ENCODE data around the gene IGFL2.

The IGFL2 gene

DNA sequence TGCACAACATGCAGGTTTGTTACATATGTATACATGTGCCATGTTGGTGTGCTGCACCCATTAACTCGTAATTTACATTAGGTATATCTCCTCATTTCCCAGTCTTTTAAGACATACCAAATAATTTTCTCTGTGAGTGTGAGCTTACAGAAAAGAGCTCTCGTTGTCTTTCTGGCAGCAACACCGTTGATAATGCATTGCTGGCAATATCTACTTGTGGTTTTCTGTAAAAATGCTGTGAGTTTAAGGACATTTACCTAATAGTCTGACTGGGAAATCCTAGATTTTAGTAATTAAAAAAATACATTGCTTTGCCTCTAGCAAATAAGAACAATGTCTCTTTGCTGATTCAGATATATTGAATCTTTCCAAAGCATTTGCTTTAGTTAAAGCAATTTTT is 31.9 kb upstream of the IGFL2 start:
- TF ChIP-seq, protein P1, sequence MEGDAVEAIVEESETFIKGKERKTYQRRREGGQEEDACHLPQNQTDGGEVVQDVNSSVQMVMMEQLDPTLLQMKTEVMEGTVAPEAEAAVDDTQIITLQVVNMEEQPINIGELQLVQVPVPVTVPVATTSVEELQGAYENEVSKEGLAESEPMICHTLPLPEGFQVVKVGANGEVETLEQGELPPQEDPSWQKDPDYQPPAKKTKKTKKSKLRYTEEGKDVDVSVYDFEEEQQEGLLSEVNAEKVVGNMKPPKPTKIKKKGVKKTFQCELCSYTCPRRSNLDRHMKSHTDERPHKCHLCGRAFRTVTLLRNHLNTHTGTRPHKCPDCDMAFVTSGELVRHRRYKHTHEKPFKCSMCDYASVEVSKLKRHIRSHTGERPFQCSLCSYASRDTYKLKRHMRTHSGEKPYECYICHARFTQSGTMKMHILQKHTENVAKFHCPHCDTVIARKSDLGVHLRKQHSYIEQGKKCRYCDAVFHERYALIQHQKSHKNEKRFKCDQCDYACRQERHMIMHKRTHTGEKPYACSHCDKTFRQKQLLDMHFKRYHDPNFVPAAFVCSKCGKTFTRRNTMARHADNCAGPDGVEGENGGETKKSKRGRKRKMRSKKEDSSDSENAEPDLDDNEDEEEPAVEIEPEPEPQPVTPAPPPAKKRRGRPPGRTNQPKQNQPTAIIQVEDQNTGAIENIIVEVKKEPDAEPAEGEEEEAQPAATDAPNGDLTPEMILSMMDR (IDR thresholded peaks at IDR 0.05; ENCODE audit: poor library complexity, severe bottlenecking) = no peak
- ATAC-seq (ENCODE audit: low read depth) = no peak

DNA sequence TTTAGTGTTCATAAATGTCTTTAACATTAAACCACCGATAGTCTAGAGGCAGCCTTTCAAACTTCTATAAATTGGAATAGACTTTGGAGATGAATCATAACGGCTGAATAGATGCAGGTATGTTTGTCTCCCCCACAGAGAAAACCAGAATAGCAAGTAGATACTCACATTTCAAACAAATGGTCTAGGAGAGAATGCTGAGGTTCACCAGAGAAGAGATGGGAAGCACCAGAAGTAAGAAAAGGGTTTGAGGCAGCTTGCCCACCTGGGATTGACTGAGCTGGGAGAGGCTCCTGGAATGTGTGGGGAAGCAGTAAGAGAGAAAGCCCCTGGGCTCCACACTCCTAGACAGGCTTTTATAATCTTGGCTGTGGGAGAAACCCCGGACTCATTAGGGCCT is 29.9 kb upstream of the IGFL2 start:
- no peaks in the 10 kb centered on the region for H3K9me3 ChIP-seq (ENCODE audit: severe bottlenecking)
- TF ChIP-seq, protein P1 (IDR thresholded peaks at IDR 0.05; ENCODE audit: poor library complexity, severe bottlenecking) = no peak
- ATAC-seq (ENCODE audit: low read depth) = 0 out of 3 replicates have a peak, but pooled peaks have one; percentile 10
- no peak for DNase-seq (ENCODE audit: low spot score)
- H3K27me3 ChIP-seq (ENCODE audit: insufficient read depth, poor library complexity, severe bottlenecking) = no peaks in the 10 kb centered on the region
- H3K4me3 ChIP-seq (ENCODE audit: severe bottlenecking) = no peak overlapping the region
- peaks cover 22% of the 10 kb centered on the region for H3K4me1 ChIP-seq (ENCODE audit: insufficient read depth, poor library complexity, severe bottlenecking)
- H3K36me3 ChIP-seq (ENCODE audit: low read depth) = no peaks in the 10 kb centered on the region
- H3K27ac ChIP-seq (ENCODE audit: poor library complexity, severe bottlenecking) = peak overlapping the region; percentile 4

More for the DNA sequence above, 31.9 kb upstream of the IGFL2 start:
- Histone ChIP-seq H3K27ac (ENCODE audit: poor library complexity, severe bottlenecking) (peak overlapping the region; percentile 27), H3K4me3 (ENCODE audit: severe bottlenecking) (no peak overlapping the region), H3K9me3 (ENCODE audit: severe bottlenecking) (no peaks in the 10 kb centered on the region), H3K4me1 (ENCODE audit: insufficient read depth, poor library complexity, severe bottlenecking) (peaks cover 22% of the 10 kb centered on the region), H3K36me3 (ENCODE audit: low read depth) (no peaks in the 10 kb centered on the region), H3K27me3 (ENCODE audit: insufficient read depth, poor library complexity, severe bottlenecking) (no peaks in the 10 kb centered on the region)
- DNase-seq (ENCODE audit: low spot score) = no peak

DNA sequence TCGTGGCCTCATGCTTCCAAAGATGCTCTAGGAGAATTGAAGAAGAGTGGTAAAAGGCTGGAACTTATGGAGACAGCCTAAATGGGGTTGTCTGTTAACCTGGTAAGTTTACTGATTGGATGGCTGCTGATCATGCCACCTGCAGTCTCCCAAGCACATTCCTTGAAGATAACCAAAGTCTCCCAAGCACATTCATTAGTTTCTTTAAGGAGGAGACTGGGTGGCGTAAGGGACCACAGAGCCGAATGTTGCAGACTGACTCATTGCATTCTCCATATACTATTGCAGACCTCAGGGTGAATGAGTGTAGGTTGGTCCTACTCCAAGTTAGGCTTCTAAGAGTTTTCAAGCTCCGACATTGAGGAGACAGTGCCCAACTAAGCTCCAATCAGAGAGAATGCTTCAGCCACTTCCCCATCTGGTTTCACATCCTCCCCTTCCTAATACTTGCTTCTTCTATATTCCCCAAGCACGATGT is 23.4 kb upstream of the IGFL2 start, which contains the start of gene IGFL3:
IGFL3 (minus strand) TSS at position 51 of the 478 bp plus-strand sequence; CDS start at position 12, 39 bp downstream.
- no peak for DNase-seq (ENCODE audit: low spot score)
- H3K27me3 ChIP-seq (ENCODE audit: insufficient read depth, poor library complexity, severe bottlenecking) = no peaks in the 10 kb centered on the region

DNA sequence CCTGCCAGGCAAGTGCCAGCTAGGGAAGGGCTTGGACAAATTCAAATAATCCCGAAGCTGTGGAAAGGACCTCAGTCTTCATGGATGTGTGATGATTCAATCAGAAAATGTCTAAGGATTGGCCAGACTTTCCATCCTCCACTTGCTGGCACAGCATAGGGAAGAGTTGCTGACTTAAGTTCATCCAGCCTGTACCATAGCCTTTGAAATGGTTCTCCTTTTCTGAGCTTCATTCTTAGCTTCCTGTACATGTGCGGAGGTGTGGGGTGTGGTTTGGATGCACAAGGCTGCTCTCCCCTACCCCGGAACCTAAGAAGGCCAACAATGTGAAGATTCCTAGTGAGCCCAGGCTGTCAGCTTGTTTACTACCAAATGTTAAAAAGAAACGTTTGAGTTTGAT is 22.6 kb upstream of the IGFL2 start:
- no peak for ATAC-seq (ENCODE audit: low read depth)
- no peak overlapping the region for H3K27ac ChIP-seq (ENCODE audit: poor library complexity, severe bottlenecking)
- H3K9me3 ChIP-seq (ENCODE audit: severe bottlenecking) = no peaks in the 10 kb centered on the region
- no peaks in the 10 kb centered on the region for H3K27me3 ChIP-seq (ENCODE audit: insufficient read depth, poor library complexity, severe bottlenecking)
- DNase-seq (ENCODE audit: low spot score) = no peak
- TF ChIP-seq, protein P1 (IDR thresholded peaks at IDR 0.05; ENCODE audit: poor library complexity, severe bottlenecking) = no peak
- H3K4me3 ChIP-seq (ENCODE audit: severe bottlenecking) = no peak overlapping the region
- H3K36me3 ChIP-seq (ENCODE audit: low read depth) = no peaks in the 10 kb centered on the region
- no peaks in the 10 kb centered on the region for H3K4me1 ChIP-seq (ENCODE audit: insufficient read depth, poor library complexity, severe bottlenecking)

More for the DNA sequence above, 23.4 kb upstream of the IGFL2 start, which contains the start of gene IGFL3:
- TF ChIP-seq, protein P1 (IDR thresholded peaks at IDR 0.05; ENCODE audit: poor library complexity, severe bottlenecking) = no peak
- no peak for ATAC-seq (ENCODE audit: low read depth)
- Histone ChIP-seq H3K36me3 (ENCODE audit: low read depth) (no peaks in the 10 kb centered on the region), H3K27ac (ENCODE audit: poor library complexity, severe bottlenecking) (no peak within 1 kb of the TSS), H3K4me1 (ENCODE audit: insufficient read depth, poor library complexity, severe bottlenecking) (no peaks in the 10 kb centered on the region), H3K9me3 (ENCODE audit: severe bottlenecking) (no peaks in the 10 kb centered on the region), H3K4me3 (ENCODE audit: severe bottlenecking) (no peak within 1 kb of the TSS)

DNA sequence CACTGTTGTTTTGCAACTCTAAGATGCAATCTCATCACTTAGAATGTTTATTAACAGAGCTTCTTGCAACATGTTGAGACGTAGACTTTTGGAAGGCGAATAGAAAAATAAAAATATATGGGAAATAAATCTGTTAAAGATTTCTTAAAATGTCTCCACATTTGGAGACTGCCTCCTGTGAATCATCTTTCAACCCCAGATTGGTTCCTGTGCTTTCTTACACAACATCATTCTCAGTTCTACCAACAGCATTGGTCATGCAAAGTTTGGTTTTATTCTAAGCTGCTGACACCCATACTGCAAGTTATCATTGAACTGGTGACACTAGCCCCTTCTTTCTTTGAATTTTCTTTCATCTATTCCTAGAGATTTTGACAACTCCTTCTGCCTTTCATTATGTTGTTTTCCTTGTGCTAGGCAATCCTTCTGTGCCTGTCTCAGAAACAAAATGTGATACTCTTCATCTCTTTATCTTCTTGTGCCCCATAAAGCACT is 21.9 kb upstream of the IGFL2 start:
- no peak overlapping the region for H3K27ac ChIP-seq (ENCODE audit: poor library complexity, severe bottlenecking)
- TF ChIP-seq, protein P1 (IDR thresholded peaks at IDR 0.05; ENCODE audit: poor library complexity, severe bottlenecking) = no peak
- no peaks in the 10 kb centered on the region for H3K27me3 ChIP-seq (ENCODE audit: insufficient read depth, poor library complexity, severe bottlenecking)
- no peak for DNase-seq (ENCODE audit: low spot score)
- no peaks in the 10 kb centered on the region for H3K36me3 ChIP-seq (ENCODE audit: low read depth)
- H3K4me3 ChIP-seq (ENCODE audit: severe bottlenecking) = no peak overlapping the region
- H3K9me3 ChIP-seq (ENCODE audit: severe bottlenecking) = no peaks in the 10 kb centered on the region
- H3K4me1 ChIP-seq (ENCODE audit: insufficient read depth, poor library complexity, severe bottlenecking) = no peaks in the 10 kb centered on the region
- no peak for ATAC-seq (ENCODE audit: low read depth)

Data from RWPE2 (cell line).